DND-41 (cell line): ENCODE data around the gene STPG2.
A peak's percentile ranks its signal among the peaks of the same experiment; 100 is the strongest.

Experiments used
- ATAC-seq: fragments of 200-7000 bp; cut with Tn5 transposase; 3 replicates; pipeline ENCODE4 v1.9.1; 2021; ENCODE audit warnings: low read depth; ENCODE audit not compliant: insufficient read depth
- DNase-seq: peaks from one replicate; pipeline ENCODE4 v3.0.0-alpha.2; 2020
- H2AFZ ChIP-seq: 2 replicates; pipeline ENCODE4 v1.6.0; 2012; ENCODE audit warnings: low read depth, low read length
- H3K27ac ChIP-seq: 2 replicates; pipeline ENCODE4 v1.5.1; 2012; ENCODE audit warnings: low read length, inconsistent platforms
- H3K27me3 ChIP-seq: fragments of 200-600 bp; sonication (generic); 2 replicates; pipeline ENCODE4 v1.6.0; 2012; ENCODE audit warnings: low read length, mild to moderate bottlenecking, inconsistent platforms; ENCODE audit not compliant: insufficient read depth, poor library complexity
- H3K36me3 ChIP-seq: 2 replicates; pipeline ENCODE4 v1.5.1; 2012; ENCODE audit warnings: low read length, inconsistent platforms; ENCODE audit not compliant: insufficient read depth
- H3K4me1 ChIP-seq: 2 replicates; pipeline ENCODE4 v1.5.1; 2012; ENCODE audit warnings: mild to moderate bottlenecking, low read length; ENCODE audit not compliant: insufficient read depth
- H3K4me2 ChIP-seq: 2 replicates; pipeline ENCODE4 v1.6.0; 2012; ENCODE audit warnings: mild to moderate bottlenecking, moderate library complexity, low read length, inconsistent platforms; ENCODE audit not compliant: insufficient read depth
- H3K4me3 ChIP-seq, 2 experiments: fragments of 200-600 bp in 1 of 2; shearing (Covaris generic) in 1 of 2; 2 replicates each; pipeline ENCODE4 v1.5.1; 2012 to 2016; ENCODE audit warnings: inconsistent platforms in 2 of 2, low read length in 2 of 2, mild to moderate bottlenecking in 2 of 2, low read depth in 1 of 2, moderate library complexity in 1 of 2
- H3K79me2 ChIP-seq: 2 replicates; pipeline ENCODE4 v1.6.0; 2012; ENCODE audit warnings: low read length, inconsistent platforms; ENCODE audit not compliant: insufficient read depth
- H3K9ac ChIP-seq: 2 replicates; pipeline ENCODE4 v1.6.0; 2012; ENCODE audit warnings: low read depth, mild to moderate bottlenecking, inconsistent platforms, low read length, moderate library complexity
- H3K9me3 ChIP-seq: 2 replicates; pipeline ENCODE4 v1.5.1; 2012; ENCODE audit warnings: low read length, moderate library complexity, mild to moderate bottlenecking, inconsistent platforms; ENCODE audit not compliant: insufficient read depth, severe bottlenecking
- H4K20me1 ChIP-seq: 2 replicates; pipeline ENCODE4 v1.6.0; 2012; ENCODE audit warnings: low read length; ENCODE audit not compliant: insufficient read depth
- EZH2 ChIP-seq: IDR thresholded peaks from 3 replicates; pipeline ENCODE4 v1.6.1; 2012; ENCODE audit warnings: borderline replicate concordance, low read depth, mild to moderate bottlenecking, moderate library complexity, low read length, inconsistent platforms; ENCODE audit not compliant: severe bottlenecking
- TF ChIP-seq, protein P1 (sequence below): IDR thresholded peaks from 2 replicates; pipeline ENCODE4 v1.5.1; 2012; ENCODE audit warnings: borderline replicate concordance, low read length, moderate library complexity, mild to moderate bottlenecking; ENCODE audit not compliant: poor library complexity, severe bottlenecking; ENCODE audit errors: extremely low read depth

STPG2 gene

GRCh38 chr4:98068495-98068894 is 74.8 kb downstream of the STPG2 start:
- no peak overlapping the region for H3K9ac ChIP-seq
- H3K79me2 ChIP-seq: no peaks in the 10 kb centered on the region
- H3K27ac ChIP-seq: no peak overlapping the region

GRCh38 chr4:98055800-98056501 is 87.3 kb downstream of the STPG2 start:
- Histone ChIP-seq H4K20me1 (no peaks in the 10 kb centered on the region), H2AFZ (no peak overlapping the region), H3K4me3 (no peak overlapping the region), H3K4me2 (no peak overlapping the region), H3K4me1 (no peaks in the 10 kb centered on the region), H3K79me2 (no peaks in the 10 kb centered on the region), H3K27me3 (no peaks in the 10 kb centered on the region), H3K9ac (no peak overlapping the region), H3K9me3 (peaks cover 12% of the 10 kb centered on the region), H3K36me3 (no peaks in the 10 kb centered on the region), H3K27ac (no peak overlapping the region)
- DNase-seq (no peak), ATAC-seq (no peak)
- TF ChIP-seq, protein P1, sequence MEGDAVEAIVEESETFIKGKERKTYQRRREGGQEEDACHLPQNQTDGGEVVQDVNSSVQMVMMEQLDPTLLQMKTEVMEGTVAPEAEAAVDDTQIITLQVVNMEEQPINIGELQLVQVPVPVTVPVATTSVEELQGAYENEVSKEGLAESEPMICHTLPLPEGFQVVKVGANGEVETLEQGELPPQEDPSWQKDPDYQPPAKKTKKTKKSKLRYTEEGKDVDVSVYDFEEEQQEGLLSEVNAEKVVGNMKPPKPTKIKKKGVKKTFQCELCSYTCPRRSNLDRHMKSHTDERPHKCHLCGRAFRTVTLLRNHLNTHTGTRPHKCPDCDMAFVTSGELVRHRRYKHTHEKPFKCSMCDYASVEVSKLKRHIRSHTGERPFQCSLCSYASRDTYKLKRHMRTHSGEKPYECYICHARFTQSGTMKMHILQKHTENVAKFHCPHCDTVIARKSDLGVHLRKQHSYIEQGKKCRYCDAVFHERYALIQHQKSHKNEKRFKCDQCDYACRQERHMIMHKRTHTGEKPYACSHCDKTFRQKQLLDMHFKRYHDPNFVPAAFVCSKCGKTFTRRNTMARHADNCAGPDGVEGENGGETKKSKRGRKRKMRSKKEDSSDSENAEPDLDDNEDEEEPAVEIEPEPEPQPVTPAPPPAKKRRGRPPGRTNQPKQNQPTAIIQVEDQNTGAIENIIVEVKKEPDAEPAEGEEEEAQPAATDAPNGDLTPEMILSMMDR: peak; percentile 21
- no peak for TF ChIP-seq EZH2

More at GRCh38 chr4:98068495-98068894, 74.8 kb downstream of the STPG2 start:
- no peak overlapping the region for H2AFZ ChIP-seq
- no peaks in the 10 kb centered on the region for H3K36me3 ChIP-seq
- no peaks in the 10 kb centered on the region for H3K4me1 ChIP-seq
- H3K9me3 ChIP-seq: no peaks in the 10 kb centered on the region
- DNase-seq (no peak), ATAC-seq (no peak)
- TF ChIP-seq EZH2: no peak
- TF ChIP-seq, protein P1: no peak
- no peaks in the 10 kb centered on the region for H3K27me3 ChIP-seq
- no peaks in the 10 kb centered on the region for H4K20me1 ChIP-seq
- H3K4me3 ChIP-seq: no peak overlapping the region
- H3K4me2 ChIP-seq: no peak overlapping the region

DNA sequence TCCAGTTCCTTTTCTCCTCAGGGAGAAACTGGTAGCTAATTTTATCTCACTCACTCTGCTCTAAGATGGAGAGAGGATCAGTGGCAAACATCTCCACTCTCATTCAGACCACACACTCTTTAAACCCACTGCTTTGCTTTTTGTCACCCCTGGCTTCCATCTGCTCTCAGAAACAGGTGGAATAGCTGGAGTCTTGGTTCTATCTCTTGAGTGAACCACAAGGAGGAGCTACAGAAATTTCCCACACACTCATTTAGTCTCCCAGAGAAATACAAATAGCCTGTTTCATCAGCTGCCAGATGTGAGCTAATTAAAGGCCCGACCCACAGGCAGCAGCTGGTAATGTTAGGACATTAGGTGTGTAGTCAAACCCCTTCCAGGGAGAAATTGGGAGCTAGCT is 96.6 kb downstream of the STPG2 start:
- Histone ChIP-seq H3K4me3 (no peak overlapping the region), H2AFZ (no peak overlapping the region), H3K27ac (no peak overlapping the region), H3K36me3 (no peaks in the 10 kb centered on the region), H3K79me2 (no peaks in the 10 kb centered on the region), H4K20me1 (no peaks in the 10 kb centered on the region), H3K4me1 (no peaks in the 10 kb centered on the region), H3K27me3 (no peaks in the 10 kb centered on the region), H3K9ac (no peak overlapping the region), H3K9me3 (no peaks in the 10 kb centered on the region), H3K4me2 (no peak overlapping the region)
- ATAC-seq: peak; percentile 65; the same call in 2 of the 3 replicates
- TF ChIP-seq EZH2: no peak
- TF ChIP-seq, protein P1: no peak
- DNase-seq: peak; percentile 13
